GM18870 (cell line): ENCODE results near the gene PLXDC2.

Source experiments
- ATAC-seq: cut with Tn5 transposase; IDR thresholded peaks from one replicate; pipeline ENCODE4 v1.9.1; 2021; ENCODE audit warnings: moderate library complexity; ENCODE audit not compliant: unreplicated experiment

Gene PLXDC2

GRCh38 chr10:20094226-20094976, 278.2 kb downstream of the PLXDC2 start:
- ATAC-seq = no peak

- ATAC-seq = no peak
Measured at GRCh38 chr10:20100171-20100570, 283.9 kb downstream of the PLXDC2 start.

GRCh38 chr10:20105236-20105635, 289.0 kb downstream of the PLXDC2 start:
- no peak for ATAC-seq

GRCh38 chr10:20105931-20106330, 289.7 kb downstream of the PLXDC2 start:
- no peak for ATAC-seq

- ATAC-seq = no peak
Measured at GRCh38 chr10:20108021-20108420, 291.8 kb downstream of the PLXDC2 start.

GRCh38 chr10:20109613-20110012, 293.4 kb downstream of the PLXDC2 start:
- no peak for ATAC-seq

- ATAC-seq = no peak
Measured at GRCh38 chr10:20110125-20111100, 294.2 kb downstream of the PLXDC2 start.

GRCh38 chr10:20114179-20114578, 297.9 kb downstream of the PLXDC2 start:
- ATAC-seq = no peak

GRCh38 chr10:20115894-20116293, 299.7 kb downstream of the PLXDC2 start:
- no peak for ATAC-seq

GRCh38 chr10:20117471-20117870, 301.2 kb downstream of the PLXDC2 start:
- no peak for ATAC-seq

- ATAC-seq = no peak
Measured at GRCh38 chr10:20118119-20118518, 301.9 kb downstream of the PLXDC2 start.

GRCh38 chr10:20128811-20129210, 312.6 kb downstream of the PLXDC2 start:
- ATAC-seq = no peak

- no peak for ATAC-seq
Measured at GRCh38 chr10:20132816-20133215, 316.6 kb downstream of the PLXDC2 start.

GRCh38 chr10:20133669-20134189, 317.5 kb downstream of the PLXDC2 start:
- ATAC-seq = no peak

- no peak for ATAC-seq
Measured at GRCh38 chr10:20142311-20142710, 326.1 kb downstream of the PLXDC2 start.

GRCh38 chr10:20144268-20144667, 328.0 kb downstream of the PLXDC2 start:
- ATAC-seq = no peak

- ATAC-seq = no peak
Measured at GRCh38 chr10:20146004-20146403, 329.8 kb downstream of the PLXDC2 start.

- ATAC-seq = no peak
Measured at GRCh38 chr10:20147684-20148083, 331.5 kb downstream of the PLXDC2 start.

- no peak for ATAC-seq
Measured at GRCh38 chr10:20156511-20156910, 340.3 kb downstream of the PLXDC2 start.

GRCh38 chr10:20157314-20157713, 341.1 kb downstream of the PLXDC2 start:
- ATAC-seq = no peak

- ATAC-seq = no peak
Measured at GRCh38 chr10:20158086-20158485, 341.9 kb downstream of the PLXDC2 start.

GRCh38 chr10:20162123-20162522, 345.9 kb downstream of the PLXDC2 start:
- no peak for ATAC-seq
